GM12891 (cell line): ENCODE measurements around the gene KIF26A.

Experiments used
- DNase-seq: peaks from one replicate; pipeline ENCODE4 v3.0.0; 2011; ENCODE audit warnings: low spot score; ENCODE audit not compliant: insufficient read length
- FAIRE-seq: peaks from 2 replicates; lab custom pipeline; 2011; peaks lifted over from hg19 to GRCh38; lab: Jason Lieb, UNC
- PAX5 ChIP-seq: IDR thresholded peaks from 2 replicates; pipeline ENCODE4 v1.6.1; 2011; ENCODE audit warnings: low read length, moderate library complexity, mild to moderate bottlenecking; ENCODE audit not compliant: insufficient read depth, severe bottlenecking
- POLR2A ChIP-seq: IDR thresholded peaks from 2 replicates; pipeline ENCODE4 v1.6.1; 2011; ENCODE audit warnings: low read depth, low read length, control low read depth
- POLR2AphosphoS5 ChIP-seq: IDR thresholded peaks from 2 replicates; pipeline ENCODE4 v1.6.1; 2011; ENCODE audit warnings: low read depth, low read length, control low read depth
- POU2F2 ChIP-seq: IDR thresholded peaks from 2 replicates; pipeline ENCODE4 v1.6.1; 2011; ENCODE audit warnings: low read depth, mild to moderate bottlenecking, control low read depth, low read length, moderate library complexity
- SPI1 ChIP-seq: IDR thresholded peaks from 2 replicates; pipeline ENCODE4 v1.6.1; 2011; ENCODE audit warnings: low read depth, low read length, control low read depth
- TAF1 ChIP-seq: IDR thresholded peaks from 2 replicates; pipeline ENCODE4 v1.6.1; 2011; ENCODE audit warnings: low read depth, low read length, control low read depth

KIF26A gene

GRCh38 chr14:104195878-104196277 lies 57.5 kb downstream of the KIF26A start:
- no peak for TF ChIP-seq POLR2A
- TF ChIP-seq SPI1 = no peak
- TF ChIP-seq POLR2AphosphoS5 = no peak
- TF ChIP-seq POU2F2 = no peak
- TF ChIP-seq PAX5 = no peak
- TF ChIP-seq TAF1 = no peak
- DNase-seq = no peak
- FAIRE-seq = no peak

DNA sequence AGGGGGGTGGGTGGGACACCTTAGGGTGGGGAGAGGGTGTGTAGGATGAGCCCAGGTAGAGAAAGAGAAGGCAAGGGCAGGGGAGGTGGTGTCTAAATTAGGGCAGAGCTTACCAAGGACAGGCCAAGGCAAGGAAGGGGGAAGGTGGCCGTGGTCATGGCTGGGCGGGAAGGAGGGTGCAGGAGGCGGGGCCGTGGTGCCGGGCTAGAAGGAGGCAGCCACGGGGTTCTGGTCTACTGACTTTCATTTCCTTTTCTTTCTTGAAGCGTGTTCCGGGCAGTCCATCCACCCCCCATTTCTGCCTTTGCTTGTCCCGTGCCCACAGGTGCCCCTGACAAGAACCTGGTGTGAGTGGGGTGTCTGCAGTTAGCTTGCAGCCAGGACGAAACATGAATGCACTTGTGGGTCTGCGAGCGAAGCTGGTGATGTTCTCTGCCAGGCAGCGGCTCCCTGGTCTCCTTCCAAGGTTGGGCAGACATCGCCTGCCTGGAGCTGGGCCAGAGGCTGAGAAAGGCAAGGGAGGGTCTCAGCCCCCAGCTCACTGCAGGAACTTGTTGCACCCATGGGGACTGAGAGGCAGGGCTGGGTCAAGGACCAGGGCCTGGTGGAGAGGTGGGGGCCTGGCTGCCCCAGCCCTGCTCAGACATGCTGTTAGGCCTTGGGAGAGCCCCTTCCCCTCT lies 58.2 kb downstream of the KIF26A start:
- no peak for TF ChIP-seq SPI1
- TF ChIP-seq PAX5 = no peak
- no peak for TF ChIP-seq POLR2A
- no peak for TF ChIP-seq TAF1
- no peak for TF ChIP-seq POU2F2
- TF ChIP-seq POLR2AphosphoS5 = no peak
- FAIRE-seq (no peak), DNase-seq (no peak)

DNA sequence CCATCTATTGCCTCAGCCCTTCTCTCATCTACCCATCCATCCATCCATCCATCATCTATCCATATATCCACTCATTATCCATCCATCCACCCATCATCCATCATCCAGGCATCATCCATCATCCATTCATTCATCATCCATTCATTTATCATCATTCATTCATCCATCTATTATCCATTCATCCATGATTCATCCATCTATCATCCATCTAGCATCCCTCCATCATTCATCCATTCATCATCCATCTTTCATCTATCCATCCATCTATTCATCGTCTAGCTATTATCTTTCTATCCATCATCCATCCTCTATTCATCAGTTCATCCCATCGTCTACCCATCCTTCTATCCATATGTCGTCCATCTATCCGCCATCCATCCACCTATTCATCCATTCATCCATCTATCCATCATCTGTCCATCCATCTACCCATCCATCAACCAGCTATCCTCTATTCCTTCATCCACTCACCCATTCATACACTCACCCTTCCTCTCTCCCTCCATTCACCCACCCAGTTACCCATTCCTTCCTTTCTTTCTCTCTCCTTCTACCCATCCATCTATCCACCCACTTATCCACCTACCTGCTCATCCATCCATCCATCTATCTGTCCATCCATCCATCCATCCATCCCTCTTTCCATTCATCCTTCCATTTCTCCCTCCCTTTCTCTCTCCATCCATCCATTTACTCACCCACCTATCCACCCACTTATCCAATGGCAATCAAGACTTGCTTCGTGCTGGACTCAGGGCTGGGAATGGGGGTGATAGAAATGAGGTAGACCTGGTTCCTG lies 59.3 kb downstream of the KIF26A start:
- TF ChIP-seq POLR2AphosphoS5 = no peak
- no peak for TF ChIP-seq PAX5
- TF ChIP-seq POLR2A = no peak
- TF ChIP-seq SPI1 = no peak
- TF ChIP-seq TAF1 = no peak
- no peak for TF ChIP-seq POU2F2
- DNase-seq (no peak), FAIRE-seq (no peak)

- TF ChIP-seq POLR2A (no peak), SPI1 (no peak), POU2F2 (no peak), POLR2AphosphoS5 (no peak)
- FAIRE-seq = no peak
These were observed 61.0 kb downstream of the KIF26A start for GRCh38 chr14:104199266-104199895.

DNA sequence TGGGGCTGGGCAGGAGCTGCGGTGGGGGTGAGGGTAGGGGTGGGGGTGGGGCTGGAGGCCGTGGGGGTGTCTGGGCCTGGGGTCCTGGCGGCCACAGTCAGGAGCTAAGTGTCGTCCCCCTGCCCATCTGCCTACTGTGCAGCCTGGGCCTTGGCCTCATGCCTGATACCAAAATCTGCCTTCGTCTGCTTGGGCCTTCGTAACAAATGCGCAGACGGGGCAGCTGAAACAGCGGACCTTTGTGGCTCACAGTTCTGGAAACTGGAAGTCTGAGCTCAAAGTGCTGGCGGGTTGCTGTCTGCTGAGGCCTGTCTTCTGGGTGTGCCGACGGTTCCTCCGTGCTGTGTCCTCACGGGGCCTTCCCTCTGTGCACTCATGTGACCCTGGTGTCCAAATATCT lies 61.7 kb downstream of the KIF26A start:
- TF ChIP-seq POLR2AphosphoS5 (no peak), POLR2A (no peak), PAX5 (no peak), TAF1 (no peak), POU2F2 (no peak), SPI1 (no peak)
- DNase-seq = no peak
- no peak for FAIRE-seq

More at GRCh38 chr14:104199266-104199895, 61.0 kb downstream of the KIF26A start:
- DNase-seq = no peak

DNA sequence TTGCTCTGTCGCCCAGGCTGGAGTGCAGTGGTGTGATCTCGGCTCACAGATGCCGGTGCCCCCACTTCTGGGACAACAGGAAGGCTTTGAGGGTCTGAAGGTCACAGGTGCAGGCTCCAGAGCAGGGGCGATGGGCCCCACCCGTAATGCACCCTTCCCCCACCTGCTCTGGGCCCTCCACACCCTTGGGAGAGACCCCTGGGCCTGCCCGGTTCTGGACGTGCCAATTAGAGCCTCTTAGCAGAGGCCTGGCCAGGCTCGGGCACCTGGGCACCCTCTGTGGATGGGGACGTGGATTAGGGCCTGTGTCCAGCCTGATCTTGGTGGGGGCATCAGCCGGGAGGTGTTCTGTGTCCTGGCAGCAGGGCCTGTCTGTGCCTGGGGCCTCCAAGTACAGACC lies 62.2 kb downstream of the KIF26A start:
- TF ChIP-seq PAX5 (no peak), SPI1 (no peak), POLR2AphosphoS5 (no peak)
- FAIRE-seq (peak; percentile 64), DNase-seq (no peak)

DNA sequence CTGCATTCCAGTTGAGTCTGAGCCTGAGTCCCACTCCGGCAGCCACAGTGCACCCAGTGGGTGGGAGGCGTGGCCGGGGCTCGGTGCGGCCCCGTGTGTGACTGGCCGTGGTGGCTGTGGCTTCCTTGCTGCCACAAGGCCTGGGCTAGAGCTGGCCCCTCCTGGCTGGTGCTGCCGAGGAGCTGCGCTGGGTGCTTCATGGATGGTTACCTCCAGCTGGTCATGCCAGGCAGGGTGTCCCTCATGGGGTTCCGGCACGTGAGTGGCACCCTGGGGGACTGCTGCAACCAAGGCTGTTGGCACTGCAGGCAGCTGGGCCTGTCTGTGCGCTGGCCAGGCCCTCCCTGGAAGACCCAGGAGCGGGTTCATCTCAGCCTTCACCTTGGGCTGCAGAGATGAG lies 62.7 kb downstream of the KIF26A start:
- FAIRE-seq = no peak
- TF ChIP-seq TAF1 = no peak
- no peak for TF ChIP-seq POLR2A
- TF ChIP-seq SPI1 = no peak
- TF ChIP-seq POU2F2 = no peak
- TF ChIP-seq POLR2AphosphoS5 = no peak
- no peak for TF ChIP-seq PAX5
- no peak for DNase-seq

GRCh38 chr14:104201496-104201895 lies 63.1 kb downstream of the KIF26A start:
- no peak for FAIRE-seq
- TF ChIP-seq POLR2AphosphoS5 (no peak), POU2F2 (no peak), TAF1 (no peak), SPI1 (no peak), POLR2A (no peak), PAX5 (no peak)
- no peak for DNase-seq

- TF ChIP-seq POLR2AphosphoS5 = no peak
- TF ChIP-seq POU2F2 = no peak
- no peak for TF ChIP-seq TAF1
- TF ChIP-seq POLR2A = no peak
- no peak for TF ChIP-seq PAX5
- no peak for TF ChIP-seq SPI1
These were observed 64.1 kb downstream of the KIF26A start for GRCh38 chr14:104202259-104203070.

More at GRCh38 chr14:104202259-104203070, 64.1 kb downstream of the KIF26A start:
- DNase-seq (no peak), FAIRE-seq (no peak)
